AG09309 (cell line): Measurements from ENCODE around the gene BLOC1S2.
"Not testable (repeated sequence)": the region's sequence is repeated elsewhere in the genome, so short reads cannot be mapped to it uniquely, and the experiment has no call there.

ENCODE experiments used
- DNase-seq: peaks from one replicate; pipeline ENCODE4 v3.0.0-alpha.2; 2010; ENCODE audit warnings: low read depth
- H3K4me3 ChIP-seq: 2 replicates; pipeline ENCODE4 v1.5.1; 2011; ENCODE audit warnings: mild to moderate bottlenecking, low read depth, low read length, moderate library complexity; ENCODE audit not compliant: control insufficient read depth
- CTCF ChIP-seq: IDR thresholded peaks from 2 replicates; pipeline ENCODE4 v1.5.1; 2011; ENCODE audit warnings: mild to moderate bottlenecking, low read depth, low read length, inconsistent platforms; ENCODE audit not compliant: insufficient read depth, control insufficient read depth; ENCODE audit errors: missing control alignments

The BLOC1S2 gene

GRCh38 chr10:100291356-100291755 lies 4.9 kb upstream of the BLOC1S2 start:
- no peak for DNase-seq
- no peak overlapping the region for H3K4me3 ChIP-seq
- TF ChIP-seq CTCF, result no peak

GRCh38 chr10:100289641-100290040 lies 3.2 kb upstream of the BLOC1S2 start:
- no peak overlapping the region for H3K4me3 ChIP-seq
- no peak for TF ChIP-seq CTCF
- DNase-seq, result no peak

GRCh38 chr10:100288196-100288595 lies 1.7 kb upstream of the BLOC1S2 start:
- no peak for TF ChIP-seq CTCF
- DNase-seq, result no peak
- no peak overlapping the region for H3K4me3 ChIP-seq

- no peak for TF ChIP-seq CTCF
- no peak overlapping the region for H3K4me3 ChIP-seq
- no peak for DNase-seq
Measured at GRCh38 chr10:100287756-100288155, 1.3 kb upstream of the BLOC1S2 start.

GRCh38 chr10:100285326-100285725 lies 1.2 kb downstream of the BLOC1S2 start:
- DNase-seq, result not testable (repeated sequence)

GRCh38 chr10:100282907-100283306 lies 3.6 kb downstream of the BLOC1S2 start:
- no peak for TF ChIP-seq CTCF
- H3K4me3 ChIP-seq, result no peak overlapping the region
- no peak for DNase-seq

More at GRCh38 chr10:100285326-100285725, 1.2 kb downstream of the BLOC1S2 start:
- peak overlapping the region; percentile 93 for H3K4me3 ChIP-seq

GRCh38 chr10:100276971-100277370 lies 9.5 kb downstream of the BLOC1S2 start:
- H3K4me3 ChIP-seq, DNase-seq: not testable (repeated sequence)
